ENCODE results near the gene VEGFA. TPM values are rescaled to one million over a fixed set of nuclear protein-coding genes. Genes with fewer than 3 reads are reported as not detected.

The VEGFA gene
- total RNA-seq, 1 donor from 2014 or later: 120 TPM

DNA sequence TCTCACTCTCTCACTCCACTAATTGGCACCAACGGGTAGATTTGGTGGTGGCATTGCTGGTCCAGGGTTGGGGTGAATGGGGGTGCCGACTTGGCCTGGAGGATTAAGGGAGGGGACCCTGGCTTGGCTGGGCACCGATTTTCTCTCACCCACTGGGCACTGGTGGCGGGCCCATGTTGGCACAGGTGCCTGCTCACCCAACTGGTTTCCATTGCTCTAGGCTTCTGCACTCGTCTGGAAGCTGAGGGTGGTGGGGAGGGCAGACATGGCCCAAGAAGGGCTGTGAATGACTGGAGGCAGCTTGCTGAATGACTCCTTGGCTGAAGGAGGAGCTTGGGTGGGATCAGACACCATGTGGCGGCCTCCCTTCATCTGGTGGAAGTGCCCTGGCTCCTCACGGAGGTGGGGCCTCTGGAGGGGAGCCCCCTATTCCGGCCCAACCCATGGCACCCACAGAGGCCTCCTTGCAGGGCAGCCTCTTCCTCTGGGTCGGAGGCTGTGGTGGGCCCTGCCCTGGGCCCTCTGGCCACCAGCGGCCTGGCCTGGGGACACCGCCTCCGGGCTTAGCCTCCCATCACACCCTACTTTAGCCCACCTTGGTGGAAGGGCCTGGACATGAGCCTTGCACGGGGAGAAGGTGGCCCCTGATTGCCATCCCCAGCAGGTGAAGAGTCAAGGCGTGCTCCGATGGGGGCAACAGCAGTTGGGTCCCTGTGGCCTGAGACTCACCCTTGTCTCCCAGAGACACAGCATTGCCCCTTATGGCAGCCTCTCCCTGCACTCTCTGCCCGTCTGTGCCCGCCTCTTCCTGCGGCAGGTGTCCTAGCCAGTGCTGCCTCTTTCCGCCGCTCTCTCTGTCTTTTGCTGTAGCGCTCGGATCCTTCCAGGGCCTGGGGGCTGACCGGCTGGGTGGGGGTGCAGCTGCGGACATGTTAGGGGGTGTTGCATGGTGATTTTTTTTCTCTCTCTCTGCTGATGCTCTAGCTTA, 11.2 kb downstream of the VEGFA start:
- TF ChIP-seq, protein P1, sequence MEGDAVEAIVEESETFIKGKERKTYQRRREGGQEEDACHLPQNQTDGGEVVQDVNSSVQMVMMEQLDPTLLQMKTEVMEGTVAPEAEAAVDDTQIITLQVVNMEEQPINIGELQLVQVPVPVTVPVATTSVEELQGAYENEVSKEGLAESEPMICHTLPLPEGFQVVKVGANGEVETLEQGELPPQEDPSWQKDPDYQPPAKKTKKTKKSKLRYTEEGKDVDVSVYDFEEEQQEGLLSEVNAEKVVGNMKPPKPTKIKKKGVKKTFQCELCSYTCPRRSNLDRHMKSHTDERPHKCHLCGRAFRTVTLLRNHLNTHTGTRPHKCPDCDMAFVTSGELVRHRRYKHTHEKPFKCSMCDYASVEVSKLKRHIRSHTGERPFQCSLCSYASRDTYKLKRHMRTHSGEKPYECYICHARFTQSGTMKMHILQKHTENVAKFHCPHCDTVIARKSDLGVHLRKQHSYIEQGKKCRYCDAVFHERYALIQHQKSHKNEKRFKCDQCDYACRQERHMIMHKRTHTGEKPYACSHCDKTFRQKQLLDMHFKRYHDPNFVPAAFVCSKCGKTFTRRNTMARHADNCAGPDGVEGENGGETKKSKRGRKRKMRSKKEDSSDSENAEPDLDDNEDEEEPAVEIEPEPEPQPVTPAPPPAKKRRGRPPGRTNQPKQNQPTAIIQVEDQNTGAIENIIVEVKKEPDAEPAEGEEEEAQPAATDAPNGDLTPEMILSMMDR (conservative IDR thresholded peaks at IDR 0.05; ENCODE audit: low read depth, low read length): no peak
- no peak overlapping the region for H3K4me3 ChIP-seq (ENCODE audit: low read depth, low read length)
- DNase-seq (ENCODE audit: low read depth): no peak

DNA sequence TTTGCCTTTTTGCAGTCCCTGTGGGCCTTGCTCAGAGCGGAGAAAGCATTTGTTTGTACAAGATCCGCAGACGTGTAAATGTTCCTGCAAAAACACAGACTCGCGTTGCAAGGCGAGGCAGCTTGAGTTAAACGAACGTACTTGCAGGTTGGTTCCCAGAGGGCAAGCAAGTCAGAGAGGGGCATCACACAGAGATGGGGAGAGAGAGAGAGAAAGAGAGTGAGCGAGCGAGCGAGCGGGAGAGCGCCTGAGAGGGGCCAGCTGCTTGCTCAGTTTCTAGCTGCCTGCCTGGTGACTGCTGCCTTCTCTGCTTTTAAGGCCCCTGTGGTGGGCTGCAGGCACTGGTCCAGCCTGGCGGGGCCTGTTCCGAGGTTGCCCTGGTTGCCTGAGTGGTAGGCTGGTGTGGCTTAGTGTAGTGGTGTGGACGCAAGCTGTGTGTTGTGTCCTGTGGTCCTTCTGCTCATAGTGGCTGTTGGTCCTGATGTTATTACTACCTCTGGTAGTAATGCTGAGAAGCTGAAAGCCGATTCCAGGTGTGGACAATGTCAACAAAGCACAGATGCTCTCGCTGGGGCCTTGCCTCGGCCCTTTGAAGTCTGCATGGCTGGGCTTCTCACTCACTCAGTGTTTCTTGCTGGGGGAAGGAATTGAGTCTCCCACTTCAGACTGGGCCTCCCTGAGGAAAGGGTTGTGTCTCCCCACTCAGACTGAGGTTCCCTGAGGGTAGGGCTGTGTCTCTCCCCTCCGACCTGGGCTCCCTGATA, 12.1 kb downstream of the VEGFA start:
- no peak for DNase-seq (ENCODE audit: low read depth)
- no peak overlapping the region for H3K4me3 ChIP-seq (ENCODE audit: low read depth, low read length)

DNA sequence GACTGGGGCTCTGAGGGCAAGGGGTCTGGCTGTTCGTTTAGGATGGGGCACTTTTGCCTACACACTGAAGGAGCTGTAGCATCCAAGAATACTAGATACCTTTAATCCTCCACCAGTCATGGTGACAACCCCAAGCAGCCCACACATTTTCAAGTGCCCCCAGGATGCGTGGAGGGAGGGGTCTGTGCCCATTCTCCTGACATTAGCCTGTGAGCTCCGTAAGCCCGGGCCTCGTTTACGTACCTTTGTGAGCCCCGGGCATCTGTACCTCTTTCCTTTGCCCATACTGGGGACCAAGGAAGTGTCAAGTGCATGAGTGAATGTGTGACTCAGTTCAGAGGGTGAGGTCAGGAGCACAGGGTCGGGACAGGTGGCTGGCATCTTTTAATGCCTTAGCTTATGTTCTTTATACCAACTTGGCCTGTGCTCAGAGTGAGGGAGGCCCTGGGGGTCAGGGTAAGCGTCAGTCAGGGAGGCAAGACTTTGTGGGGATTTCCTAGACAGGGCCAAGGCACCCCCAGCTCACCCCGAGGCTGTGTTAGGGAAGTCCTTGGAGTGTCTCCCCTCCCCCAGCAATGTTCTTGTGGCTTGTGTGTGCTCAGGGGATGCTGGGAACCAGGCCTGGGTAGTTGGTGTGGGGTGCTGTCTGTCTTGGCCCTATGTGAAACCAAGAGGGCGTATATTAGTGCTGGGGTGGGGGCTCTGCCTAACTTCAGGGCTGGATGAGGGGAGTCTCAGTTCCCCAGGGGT, 12.9 kb downstream of the VEGFA start:
- TF ChIP-seq, protein P1 (conservative IDR thresholded peaks at IDR 0.05; ENCODE audit: low read depth, low read length): no peak
- H3K4me3 ChIP-seq (ENCODE audit: low read depth, low read length): no peak overlapping the region
- no peak for DNase-seq (ENCODE audit: low read depth)

More for the DNA sequence above, 12.1 kb downstream of the VEGFA start:
- TF ChIP-seq, protein P1 (conservative IDR thresholded peaks at IDR 0.05; ENCODE audit: low read depth, low read length): no peak

DNA sequence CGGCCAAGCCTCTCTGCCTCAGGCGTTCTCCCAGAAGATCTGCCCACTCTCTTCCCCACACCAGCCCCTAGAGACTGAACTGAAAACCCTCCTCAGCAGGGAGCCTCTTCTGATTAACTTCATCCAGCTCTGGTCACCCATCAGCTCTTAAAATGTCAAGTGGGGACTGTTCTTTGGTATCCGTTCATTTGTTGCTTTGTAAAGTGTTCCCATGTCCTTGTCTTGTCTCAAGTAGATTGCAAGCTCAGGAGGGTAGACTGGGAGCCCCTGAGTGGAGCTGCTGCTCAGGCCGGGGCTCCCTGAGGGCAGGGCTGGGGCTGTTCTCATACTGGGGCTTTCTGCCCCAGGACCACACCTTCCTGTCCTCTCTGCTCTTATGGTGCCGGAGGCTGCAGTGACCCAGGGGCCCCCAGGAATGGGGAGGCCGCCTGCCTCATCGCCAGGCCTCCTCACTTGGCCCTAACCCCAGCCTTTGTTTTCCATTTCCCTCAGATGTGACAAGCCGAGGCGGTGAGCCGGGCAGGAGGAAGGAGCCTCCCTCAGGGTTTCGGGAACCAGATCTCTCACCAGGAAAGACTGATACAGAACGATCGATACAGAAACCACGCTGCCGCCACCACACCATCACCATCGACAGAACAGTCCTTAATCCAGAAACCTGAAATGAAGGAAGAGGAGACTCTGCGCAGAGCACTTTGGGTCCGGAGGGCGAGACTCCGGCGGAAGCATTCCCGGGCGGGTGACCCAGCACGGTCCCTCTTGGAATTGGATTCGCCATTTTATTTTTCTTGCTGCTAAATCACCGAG, 14.2 kb downstream of the VEGFA start:
- no peak overlapping the region for H3K4me3 ChIP-seq (ENCODE audit: low read depth, low read length)
- DNase-seq (ENCODE audit: low read depth): no peak
- TF ChIP-seq, protein P1 (conservative IDR thresholded peaks at IDR 0.05; ENCODE audit: low read depth, low read length): no peak

DNA sequence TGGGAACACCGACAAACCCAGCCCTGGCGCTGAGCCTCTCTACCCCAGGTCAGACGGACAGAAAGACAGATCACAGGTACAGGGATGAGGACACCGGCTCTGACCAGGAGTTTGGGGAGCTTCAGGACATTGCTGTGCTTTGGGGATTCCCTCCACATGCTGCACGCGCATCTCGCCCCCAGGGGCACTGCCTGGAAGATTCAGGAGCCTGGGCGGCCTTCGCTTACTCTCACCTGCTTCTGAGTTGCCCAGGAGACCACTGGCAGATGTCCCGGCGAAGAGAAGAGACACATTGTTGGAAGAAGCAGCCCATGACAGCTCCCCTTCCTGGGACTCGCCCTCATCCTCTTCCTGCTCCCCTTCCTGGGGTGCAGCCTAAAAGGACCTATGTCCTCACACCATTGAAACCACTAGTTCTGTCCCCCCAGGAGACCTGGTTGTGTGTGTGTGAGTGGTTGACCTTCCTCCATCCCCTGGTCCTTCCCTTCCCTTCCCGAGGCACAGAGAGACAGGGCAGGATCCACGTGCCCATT, 15.3 kb downstream of the VEGFA start:
- TF ChIP-seq, protein P1 (conservative IDR thresholded peaks at IDR 0.05; ENCODE audit: low read depth, low read length): no peak
- no peak overlapping the region for H3K4me3 ChIP-seq (ENCODE audit: low read depth, low read length)
- DNase-seq (ENCODE audit: low read depth): no peak

DNA sequence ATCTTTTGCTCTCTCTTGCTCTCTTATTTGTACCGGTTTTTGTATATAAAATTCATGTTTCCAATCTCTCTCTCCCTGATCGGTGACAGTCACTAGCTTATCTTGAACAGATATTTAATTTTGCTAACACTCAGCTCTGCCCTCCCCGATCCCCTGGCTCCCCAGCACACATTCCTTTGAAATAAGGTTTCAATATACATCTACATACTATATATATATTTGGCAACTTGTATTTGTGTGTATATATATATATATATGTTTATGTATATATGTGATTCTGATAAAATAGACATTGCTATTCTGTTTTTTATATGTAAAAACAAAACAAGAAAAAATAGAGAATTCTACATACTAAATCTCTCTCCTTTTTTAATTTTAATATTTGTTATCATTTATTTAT, 15.9 kb downstream of the VEGFA start:
- DNase-seq (ENCODE audit: low read depth): no peak
- H3K4me3 ChIP-seq (ENCODE audit: low read depth, low read length): no peak overlapping the region
- TF ChIP-seq, protein P1 (conservative IDR thresholded peaks at IDR 0.05; ENCODE audit: low read depth, low read length): no peak

Data from epithelial cell of proximal tubule (primary cell).